ENCODE data around the gene CCDC87. TPM values are rescaled to one million over a fixed set of nuclear protein-coding genes. Genes with fewer than 3 reads are reported as not detected.
A peak's percentile ranks its signal among the peaks of the same experiment; 100 is the strongest.

Gene CCDC87
- total and polyA plus RNA-seq, 2 experiments from 2014 or later, result 1.2 to 3.9 TPM

- Histone ChIP-seq H3K36me3 (peaks cover 54% of the 10 kb centered on the region), H3K4me1 (ENCODE audit: low read depth) (peaks cover 10% of the 10 kb centered on the region), H3K9me3 (ENCODE audit: low read depth) (no peaks in the 10 kb centered on the region), H3K4me3 (no peak overlapping the region), H3K27me3 (no peaks in the 10 kb centered on the region), H3K27ac (no peak overlapping the region)
- DNase-seq (ENCODE audit: low read depth in 1 of 2, low spot score in 1 of 2), result no peak
- TF ChIP-seq CTCF (IDR thresholded peaks at IDR 0.05; ENCODE audit: low read depth, low read length), result no peak
These were observed 31.6 kb upstream of the CCDC87 start for GRCh38 chr11:66624450-66624849.

- peaks cover 32% of the 10 kb centered on the region for H3K4me1 ChIP-seq (ENCODE audit: low read depth)
- H3K36me3 ChIP-seq, result peaks cover 10% of the 10 kb centered on the region
- no peaks in the 10 kb centered on the region for H3K27me3 ChIP-seq
- peak overlapping the region; percentile 81 for H3K27ac ChIP-seq
- H3K9me3 ChIP-seq (ENCODE audit: low read depth), result no peaks in the 10 kb centered on the region
- DNase-seq (ENCODE audit: low read depth in 1 of 2, low spot score in 1 of 2), result peak; percentile 65 to 87
- TF ChIP-seq CTCF (IDR thresholded peaks at IDR 0.05; ENCODE audit: low read depth, low read length), result no peak
- H3K4me3 ChIP-seq, result peak overlapping the region; percentile 91
These were observed 26.3 kb upstream of the CCDC87 start for GRCh38 chr11:66619080-66619554.

- Histone ChIP-seq H3K36me3 (peaks cover 1% of the 10 kb centered on the region), H3K4me3 (peak overlapping the region; percentile 91), H3K27me3 (no peaks in the 10 kb centered on the region), H3K27ac (peak overlapping the region; percentile 89), H3K4me1 (ENCODE audit: low read depth) (peaks cover 32% of the 10 kb centered on the region), H3K9me3 (ENCODE audit: low read depth) (no peaks in the 10 kb centered on the region)
- no peak for TF ChIP-seq CTCF (IDR thresholded peaks at IDR 0.05; ENCODE audit: low read depth, low read length)
- peak; percentile 68 to 78 for DNase-seq (ENCODE audit: low read depth in 1 of 2, low spot score in 1 of 2)
These were observed 24.4 kb upstream of the CCDC87 start for GRCh38 chr11:66617155-66617834.

- peak within 1 kb of the TSS; percentile 91 for H3K4me3 ChIP-seq
- no peaks in the 10 kb centered on the region for H3K27me3 ChIP-seq
- H3K9me3 ChIP-seq (ENCODE audit: low read depth), result no peaks in the 10 kb centered on the region
- TF ChIP-seq CTCF (IDR thresholded peaks at IDR 0.05; ENCODE audit: low read depth, low read length), result no peak
- H3K36me3 ChIP-seq, result no peaks in the 10 kb centered on the region
- peak; percentile 99 for DNase-seq (ENCODE audit: low read depth in 1 of 2, low spot score in 1 of 2)
- peak within 1 kb of the TSS; percentile 89 for H3K27ac ChIP-seq
- peaks cover 28% of the 10 kb centered on the region for H3K4me1 ChIP-seq (ENCODE audit: low read depth)
These were observed 23.7 kb upstream of the CCDC87 start, which contains the start of gene RBM14 for GRCh38 chr11:66616379-66617154. RBM14 (plus strand) TSS chr11:66616630; CDS start chr11:66616721, 91 bp downstream.

GRCh38 chr11:66614073-66614472 is 21.2 kb upstream of the CCDC87 start:
- no peak overlapping the region for H3K27ac ChIP-seq
- peaks cover 19% of the 10 kb centered on the region for H3K4me1 ChIP-seq (ENCODE audit: low read depth)
- H3K27me3 ChIP-seq, result no peaks in the 10 kb centered on the region

More at GRCh38 chr11:66614073-66614472, 21.2 kb upstream of the CCDC87 start:
- no peaks in the 10 kb centered on the region for H3K9me3 ChIP-seq (ENCODE audit: low read depth)
- no peak for TF ChIP-seq CTCF (IDR thresholded peaks at IDR 0.05; ENCODE audit: low read depth, low read length)
- no peak overlapping the region for H3K4me3 ChIP-seq
- no peaks in the 10 kb centered on the region for H3K36me3 ChIP-seq
- DNase-seq (ENCODE audit: low read depth in 1 of 2, low spot score in 1 of 2), result peak in 1 of 2 donors; percentile 58
